Stimulated activated CD8-positive, alpha-beta memory T cell treated with anti-CD3 and anti-CD28 coated beads, Interleukin-12 subunit alpha, Interleukin-12 subunit beta, amount 100 ng/mL, for 24 hours (primary cell): ENCODE data around the gene KRT33B.
"Not testable (repeated sequence)": the region's sequence is repeated elsewhere in the genome, so short reads cannot be mapped to it uniquely, and the experiment has no call there.

Experiments
- DNase-seq: peaks from one replicate; pipeline ENCODE4 v3.0.0-alpha.2; 2020; ENCODE audit errors: extremely low read depth

KRT33B gene

GRCh38 chr17:41347869-41348760, 21.5 kb downstream of the KRT33B start:
- no peak for DNase-seq

DNA sequence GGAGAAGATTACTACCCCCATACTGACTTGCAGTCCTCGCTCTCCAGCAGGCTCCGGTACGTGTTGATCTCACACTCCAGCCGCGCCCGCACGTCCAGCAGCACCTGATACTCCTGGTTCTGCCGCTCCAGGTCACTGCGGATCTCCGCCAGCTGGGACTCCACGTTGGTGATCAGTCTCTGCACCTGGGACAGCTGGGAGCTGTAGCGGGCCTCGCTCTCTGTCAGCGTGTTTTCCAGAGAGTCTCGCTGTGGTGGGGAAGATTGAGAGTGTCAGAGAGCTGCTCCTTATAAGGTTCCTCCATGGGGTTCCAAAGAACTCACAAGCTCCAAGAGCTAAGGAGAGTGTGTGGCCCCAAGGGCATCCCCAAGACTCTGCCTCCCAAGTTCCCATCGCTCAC, 23.2 kb downstream of the KRT33B start:
- DNase-seq: not testable (repeated sequence)

DNA sequence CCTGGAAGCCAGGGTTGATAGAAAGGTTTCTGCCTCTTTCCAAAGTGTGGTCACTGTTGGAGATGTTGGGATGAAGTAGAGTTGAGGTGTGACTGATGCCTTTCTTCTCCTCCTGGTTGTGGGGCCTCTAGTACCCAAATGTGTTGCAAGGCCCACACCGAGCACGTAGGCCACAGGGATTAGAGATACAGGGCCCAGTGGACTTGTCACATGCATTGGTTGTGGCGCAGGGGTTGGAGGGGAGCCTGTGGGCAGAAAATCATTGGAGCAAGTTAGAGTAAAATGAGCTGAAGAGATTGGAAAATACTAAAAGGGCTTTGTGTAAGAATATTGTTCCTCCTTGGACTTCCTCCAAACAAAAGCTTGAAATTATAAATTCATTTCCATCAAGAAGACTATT, 23.6 kb downstream of the KRT33B start:
- DNase-seq: no peak

DNA sequence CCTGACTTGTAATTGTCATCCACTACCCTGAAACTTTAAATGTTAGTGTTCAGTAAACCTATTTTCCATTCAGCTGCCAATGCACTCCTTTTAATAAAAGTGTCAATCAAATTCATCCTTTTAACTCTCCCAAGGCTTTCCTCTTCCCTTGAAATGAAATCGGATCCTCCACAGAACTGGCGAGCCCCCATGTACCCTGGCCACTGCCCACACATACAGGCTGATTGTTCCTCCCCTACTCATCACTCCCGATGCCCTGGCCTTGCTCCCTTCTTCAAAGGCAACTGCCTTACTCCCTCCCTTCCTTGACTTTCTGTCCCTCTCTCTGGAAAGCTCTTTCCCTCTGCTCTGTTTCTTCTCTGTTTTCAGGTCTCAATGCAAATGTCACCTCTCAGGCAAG, 26.6 kb downstream of the KRT33B start:
- no peak for DNase-seq

GRCh38 chr17:41340934-41341861, 28.4 kb downstream of the KRT33B start:
- no peak for DNase-seq

DNA sequence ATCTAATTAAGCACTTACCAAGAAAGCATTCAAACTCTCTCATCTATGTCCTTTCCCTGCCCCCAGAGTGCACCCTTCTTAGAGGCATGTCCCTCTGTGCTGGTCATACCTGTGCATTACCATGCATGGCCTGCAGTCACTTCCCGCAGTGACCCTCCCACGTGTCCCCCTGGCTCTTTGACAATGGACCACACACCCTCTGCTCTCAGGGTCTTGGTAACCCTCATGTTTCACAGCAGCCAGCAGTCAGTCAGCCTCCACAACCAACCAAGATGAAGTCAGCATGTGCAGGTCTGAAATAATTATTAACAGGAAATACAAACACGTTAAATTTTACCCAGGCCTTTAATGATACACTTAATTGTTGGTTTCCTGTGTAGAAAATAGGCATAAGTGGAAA, 29.1 kb downstream of the KRT33B start:
- DNase-seq: no peak

- no peak for DNase-seq
Observed at GRCh38 chr17:41339571-41340172, 29.9 kb downstream of the KRT33B start.

- no peak for DNase-seq
Observed at GRCh38 chr17:41338961-41339485, 30.6 kb downstream of the KRT33B start.

GRCh38 chr17:41335747-41336146, 33.9 kb downstream of the KRT33B start:
- no peak for DNase-seq

- no peak for DNase-seq
Observed at GRCh38 chr17:41334385-41335305, 35.0 kb downstream of the KRT33B start.

DNA sequence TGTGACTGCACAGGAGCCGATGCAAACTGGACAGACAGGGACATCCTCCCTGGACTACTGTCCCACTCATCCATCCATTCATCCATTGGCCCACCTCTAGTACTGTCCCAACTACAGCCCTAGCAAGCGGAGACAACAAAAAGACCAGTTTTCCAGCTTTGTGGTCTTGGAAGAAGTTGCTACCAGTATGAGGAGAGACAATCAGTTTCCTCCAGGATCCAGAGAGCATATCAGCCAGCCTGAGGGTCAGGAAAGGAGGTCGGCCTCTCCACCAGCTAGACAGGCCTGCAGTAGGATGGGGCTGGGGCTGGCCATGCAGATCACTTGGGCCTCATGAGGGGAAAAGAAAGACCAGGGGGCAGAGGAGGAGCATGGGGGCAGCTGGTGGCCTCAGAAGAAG, 35.8 kb downstream of the KRT33B start:
- DNase-seq: no peak

DNA sequence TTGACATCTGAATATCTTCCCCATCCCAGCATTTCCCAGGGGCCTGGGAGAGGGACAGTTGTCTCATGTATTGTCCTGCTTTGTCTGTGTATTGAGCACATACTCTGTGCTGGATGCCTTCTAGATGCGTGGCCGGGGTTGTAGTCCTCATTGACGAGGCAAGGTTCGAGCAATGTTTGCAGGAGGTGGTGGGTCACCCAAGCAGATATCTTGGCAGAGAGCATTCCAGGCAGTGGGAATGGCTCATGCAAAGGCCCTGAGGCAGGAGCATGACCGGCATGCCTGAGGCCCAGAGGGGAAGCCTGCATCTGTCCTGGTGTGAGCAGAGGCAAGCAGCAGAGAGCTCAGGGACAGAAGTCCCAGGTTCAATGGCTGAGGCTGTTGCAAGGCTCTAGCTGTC, 36.5 kb downstream of the KRT33B start:
- DNase-seq: no peak

DNA sequence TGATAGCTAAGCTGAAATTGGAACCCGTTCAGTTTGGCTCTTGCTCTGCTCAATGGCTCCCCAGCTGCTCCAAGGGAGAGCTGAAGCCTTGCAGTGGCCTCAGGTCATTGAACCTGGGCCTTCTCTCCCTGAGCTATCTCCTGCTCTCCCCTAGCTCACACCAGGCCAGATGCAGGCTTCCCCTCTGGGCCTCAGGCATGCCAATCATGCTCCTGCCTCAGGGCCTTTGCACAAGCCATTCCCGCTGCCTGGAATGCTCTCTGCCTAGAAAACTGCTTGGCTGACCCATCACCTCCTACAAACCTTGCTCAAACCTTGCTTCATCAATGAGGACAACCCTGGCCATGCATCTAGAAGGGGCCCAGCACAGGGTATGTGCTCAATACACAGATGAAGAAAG, 37.4 kb downstream of the KRT33B start:
- DNase-seq: no peak

DNA sequence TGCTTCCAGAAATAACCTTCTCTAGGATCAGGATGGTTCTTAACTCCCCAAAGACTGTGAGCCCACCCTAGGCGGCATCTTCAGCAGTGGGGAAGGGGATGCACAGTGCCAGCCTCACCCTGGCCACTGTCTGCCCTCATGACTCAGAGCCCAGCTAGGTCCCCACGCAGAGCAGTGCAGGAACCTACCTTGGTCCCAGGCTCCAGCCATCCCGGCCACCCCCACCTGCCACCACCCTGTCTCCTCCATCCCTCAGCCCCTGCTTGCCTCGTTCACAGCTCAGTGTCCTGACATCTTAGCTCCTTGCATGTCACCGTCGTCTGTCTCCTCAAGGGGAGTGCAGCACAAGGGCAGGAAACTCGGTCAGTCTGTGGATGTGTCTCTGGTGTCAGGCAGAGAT, 38.0 kb downstream of the KRT33B start:
- DNase-seq: no peak

- DNase-seq: no peak
Observed at GRCh38 chr17:41329279-41329948, 40.2 kb downstream of the KRT33B start.

- DNase-seq: no peak
Observed at GRCh38 chr17:41328207-41328606, 41.4 kb downstream of the KRT33B start.

DNA sequence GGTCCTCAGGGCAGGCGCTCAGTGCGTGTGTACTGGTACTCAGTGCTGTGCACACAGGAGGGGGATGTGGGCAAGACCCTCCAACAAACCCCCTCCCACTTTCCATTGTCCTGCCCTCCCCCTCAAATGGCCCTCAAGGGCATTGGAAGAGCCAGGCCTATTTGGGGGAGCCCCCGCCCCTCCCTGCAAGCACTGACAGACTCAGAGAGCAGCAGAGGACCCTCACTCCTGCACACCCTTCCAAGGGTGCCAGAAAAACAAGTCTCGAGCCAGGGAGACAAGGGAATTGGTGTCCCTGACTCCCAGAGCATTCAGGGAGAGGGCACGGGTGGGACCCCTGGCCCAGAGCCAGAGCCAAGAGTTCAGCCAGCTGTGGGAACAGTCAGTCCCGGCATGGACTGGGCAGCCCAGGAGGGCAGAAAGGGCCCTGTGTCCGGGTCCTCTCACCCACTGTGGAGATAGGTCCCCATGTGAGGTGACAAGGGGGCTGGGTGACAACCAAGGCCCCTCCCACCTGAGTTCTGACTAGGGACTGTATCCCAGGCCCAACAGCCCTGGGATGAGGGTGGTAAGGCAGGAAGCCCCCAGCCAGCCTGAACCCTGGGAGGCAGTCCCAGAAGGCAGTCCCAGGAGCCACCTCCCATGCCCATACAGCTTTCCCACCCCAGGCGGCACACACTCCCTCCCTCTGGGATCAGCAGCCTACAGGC, 42.0 kb downstream of the KRT33B start:
- DNase-seq: no peak

DNA sequence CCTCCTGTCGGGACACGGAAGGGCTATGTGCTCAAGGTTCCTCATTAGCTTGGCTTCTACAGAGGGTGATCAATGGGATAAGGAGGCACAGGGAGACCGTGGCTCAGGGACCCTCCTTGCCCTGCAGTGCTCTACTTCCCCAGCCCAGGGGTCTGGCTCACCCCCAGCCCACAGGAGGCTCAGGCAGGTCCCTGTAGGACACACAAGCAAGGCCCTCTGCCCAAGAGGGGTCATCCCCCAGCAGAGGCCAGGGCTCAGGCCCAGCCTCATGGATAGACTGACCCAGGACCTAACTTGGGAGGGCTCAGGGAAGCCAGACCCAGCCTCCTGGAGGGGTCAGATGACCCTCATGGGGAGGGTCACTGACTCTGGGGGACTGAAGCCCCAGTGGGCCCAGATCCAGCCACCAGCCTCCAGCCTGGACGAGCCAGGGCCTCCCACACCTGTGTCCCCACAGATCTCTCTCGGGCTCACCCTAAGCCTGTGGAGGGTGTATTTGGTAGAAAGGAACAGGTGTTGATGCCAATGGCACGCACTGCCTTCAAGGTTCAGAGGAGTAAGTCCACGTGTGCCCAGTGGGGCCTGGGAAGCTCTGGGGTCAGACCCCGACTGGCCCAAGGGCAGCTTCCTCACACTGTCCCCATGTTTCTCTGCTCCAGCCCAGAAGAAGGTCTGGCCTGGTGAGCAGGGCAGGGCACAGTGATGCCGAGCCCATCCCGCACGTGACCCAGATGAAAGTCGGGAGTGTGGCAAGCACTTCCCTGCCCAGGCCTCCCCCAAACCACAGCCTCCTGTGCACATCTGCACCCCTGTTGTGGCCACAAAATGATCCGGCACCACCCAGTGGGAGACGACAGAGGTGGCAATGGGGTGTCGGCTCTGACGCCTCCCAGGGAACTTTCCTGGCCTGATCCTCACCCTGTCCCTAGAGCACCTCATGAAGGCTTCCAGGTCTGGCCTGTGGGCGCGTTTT, 43.2 kb downstream of the KRT33B start:
- no peak for DNase-seq

- DNase-seq: no peak
Observed at GRCh38 chr17:41325611-41326010, 44.0 kb downstream of the KRT33B start.
